K562 (cell line): ENCODE measurements around the gene PIANP. TPM values are rescaled to one million over a fixed set of nuclear protein-coding genes. Genes with fewer than 3 reads are reported as not detected.

Experiments used
- DLX4 ChIP-seq: fragments of 250-450 bp; sonication (Bioruptor Pico); IDR thresholded peaks from 2 replicates; pipeline ENCODE4 v1.6.1; 2021; ENCODE audit warnings: mild to moderate bottlenecking
- ELK1 ChIP-seq: sonication (generic); formaldehyde crosslinking; IDR thresholded peaks from 2 replicates; pipeline ENCODE4 v1.8.1; 2022; ENCODE audit warnings: missing genetic modification reagents
- ETV6 ChIP-seq, 3 experiments: fragments of 150-350 bp in 1 of 3; sonication (generic) in 1 of 3; formaldehyde crosslinking in 1 of 3; IDR thresholded peaks; 2 replicates each; pipeline versions ENCODE4 v1.6.1 to v1.8.0; 2014 to 2022; ENCODE audit warnings: borderline replicate concordance in 2 of 3, low read depth in 2 of 3, antibody characterized with exemption in 1 of 3, low read length in 1 of 3, mild to moderate bottlenecking in 1 of 3, missing genetic modification reagents in 1 of 3
- IFI16 ChIP-seq: fragments of 250-450 bp; sonication (Bioruptor Pico); IDR thresholded peaks from 2 replicates; pipeline ENCODE4 v2.1.2; 2022; ENCODE audit warnings: mild to moderate bottlenecking, inconsistent platforms
- NCOA4 ChIP-seq: fragments of 450-650 bp; IDR thresholded peaks from 2 replicates; pipeline ENCODE4 v1.6.1; 2018; ENCODE audit warnings: mild to moderate bottlenecking; ENCODE audit not compliant: partially characterized antibody
- SNAPC5 ChIP-seq: fragments of 250-450 bp; sonication (Bioruptor Pico); IDR thresholded peaks from 2 replicates; pipeline ENCODE4 v1.8.0; 2021; ENCODE audit warnings: moderate library complexity, mild to moderate bottlenecking, inconsistent platforms
- SP2 ChIP-seq: IDR thresholded peaks from 2 replicates; pipeline ENCODE4 v1.6.1; 2011; ENCODE audit warnings: mild to moderate bottlenecking, low read depth, low read length, moderate library complexity; ENCODE audit not compliant: poor library complexity, severe bottlenecking; ENCODE audit errors: extremely low read depth
- SRSF1 ChIP-seq: fragments of 200-400 bp; formaldehyde crosslinking; IDR thresholded peaks from 2 replicates; pipeline ENCODE4 v1.6.1; 2017; ENCODE audit warnings: mild to moderate bottlenecking, low read depth, low read length, moderate library complexity
- TRIM25 ChIP-seq: fragments of 450-650 bp; IDR thresholded peaks from 2 replicates; pipeline ENCODE4 v1.7.0; 2016; ENCODE audit warnings: borderline replicate concordance
- ZC3H11A ChIP-seq: IDR thresholded peaks from 2 replicates; pipeline ENCODE4 v1.6.1; 2012; ENCODE audit warnings: low read depth, low read length, improper control_type of control experiment
- ZC3H4 ChIP-seq: sonication (generic); formaldehyde crosslinking; IDR thresholded peaks from 2 replicates; pipeline ENCODE4 v1.9.0; 2021; ENCODE audit warnings: missing genetic modification reagents, borderline replicate concordance
- ZNF263 ChIP-seq: sonication (generic); formaldehyde crosslinking; IDR thresholded peaks from 2 replicates; pipeline ENCODE4 v1.8.0; 2022; ENCODE audit warnings: mild to moderate bottlenecking, missing genetic modification reagents, borderline replicate concordance
- ZZZ3 ChIP-seq: fragments of 450-650 bp; IDR thresholded peaks from 2 replicates; pipeline ENCODE4 v1.6.1; 2016; ENCODE audit warnings: antibody characterized with exemption, mild to moderate bottlenecking, moderate library complexity
- polyA plus RNA-seq, 8 experiments: library from polyadenylated mRNA; depleted of rRNA in 4 of 8; stranded (reverse) in 5 of 8; unstranded in 3 of 8; fragments of >200 nt; fragmentation: Nextera tagmentation in 2 of 8; fragmentation: Illumina TruSeq in 1 of 8; extraction: Ambion mirVana in 2 of 8; extraction: Trizol in 1 of 8; gene quantifications; 2 replicates each; pipeline versions ENCODE4 v1.2.1 to v1.2.3, GENCODE V29; 2011 to 2014; ENCODE audit warnings: inconsistent platforms in 1 of 8, missing spikeins in 1 of 8
- total RNA-seq, 7 experiments: library from RNA; depleted of rRNA in 6 of 7; stranded (reverse); fragments of >200 nt in 6 of 7; fragmentation: Illumina TruSeq in 2 of 7; extraction: Trizol in 2 of 7; gene quantifications; 2 replicates each; pipeline versions ENCODE4 v1.2.1 to v1.2.3, GENCODE V29; 2011 to 2021; ENCODE audit warnings: low replicate concordance in 1 of 7

The PIANP gene
- total and polyA plus RNA-seq, 9 of the 15 experiments (the other 6 are each of a cell fraction or from before 2014, with no cell fraction given) = 0.07 TPM; not detected in 8

- TF ChIP-seq NCOA4 (no peak), IFI16 (CRISPR knock-in tag) (no peak), ZNF263 (CRISPR knock-in tag) (peak; percentile 89), ZC3H11A (no peak), SP2 (no peak), ZC3H4 (no peak; the same call in 1 of the 2 replicates), SRSF1 (0 out of 2 replicates have a peak, but pooled peaks have one; percentile 48), ELK1 (CRISPR knock-in tag) (no peak), ETV6 (IDR thresholded peaks at IDR 0.05; ENCODE audit: borderline replicate concordance in 1 of 2, low read depth in 2 of 2, low read length in 1 of 2) (peak; percentile 87 to 92), ETV6 (CRISPR knock-in tag; IDR thresholded peaks at IDR 0.05; ENCODE audit: borderline replicate concordance) (no peak), DLX4 (no peak), SNAPC5 (CRISPR knock-in tag) (no peak), TRIM25 (no peak), ZZZ3 (no peak)
These were observed 11.4 kb downstream of the PIANP start, which contains the start of gene ZNF384 (continued) for GRCh38 chr12:6688999-6689882.
